Gastrocnemius medialis (tissue), 4 donors: Measurements from ENCODE around the gene CAMK1. TPM values are rescaled to one million over a fixed set of nuclear protein-coding genes. Genes with fewer than 3 reads are reported as not detected.

Experiments used
- ATAC-seq, 2 donors: fragments of 150-250 bp; one replicate each; pipeline ENCODE4 v1.9.1; 2016
- DNase-seq, 2 donors: peaks; one replicate each; pipeline ENCODE4 v3.0.0-alpha.2; 2019
- H3K27ac ChIP-seq, 4 donors: fragments of 200-600 bp; sonication (generic); 1 replicate in 1 of 4; 2 replicates in 3 of 4; pipeline ENCODE4 v1.5.1; 2016 to 2018; ENCODE audit warnings: mild to moderate bottlenecking in 2 of 4, moderate library complexity in 1 of 4
- H3K27me3 ChIP-seq, 3 donors: fragments of 200-600 bp; sonication (generic) in 2 of 3; 1 replicate in 1 of 3; 2 replicates in 2 of 3; pipeline versions ENCODE4 v1.5.1 to v1.6.0; 2016 to 2019; ENCODE audit warnings: mild to moderate bottlenecking in 1 of 3, moderate library complexity in 1 of 3
- H3K36me3 ChIP-seq, 2 donors: fragments of 200-600 bp; sonication (generic) in 1 of 2; one replicate each; pipeline ENCODE4 v1.5.1; 2017 to 2018
- H3K4me1 ChIP-seq, 2 donors: fragments of 200-600 bp; sonication (generic) in 1 of 2; one replicate each; pipeline ENCODE4 v1.5.1; 2016 to 2017; ENCODE audit warnings: mild to moderate bottlenecking in 2 of 2
- H3K4me3 ChIP-seq, 4 donors: fragments of 200-600 bp; sonication (generic) in 3 of 4; 1 replicate in 1 of 4; 2 replicates in 3 of 4; pipeline ENCODE4 v1.5.1; 2016 to 2019; ENCODE audit warnings: mild to moderate bottlenecking in 2 of 4
- H3K9me3 ChIP-seq, 3 donors: fragments of 200-600 bp; sonication (generic) in 2 of 3; 1 replicate in 1 of 3; 2 replicates in 2 of 3; pipeline ENCODE4 v1.5.1; 2016 to 2019
- POLR2A ChIP-seq, 2 donors: fragments of 450-650 bp; IDR thresholded peaks; one replicate each; pipeline ENCODE4 v1.6.1; 2017; ENCODE audit warnings: antibody characterized with exemption in 2 of 2, mild to moderate bottlenecking in 2 of 2, moderate library complexity in 2 of 2
- in situ Hi-C, 4 donors: fragments of 200-750 bp; cut with MboI; loops; one replicate each; pipeline versions ENCODE4 v1.15.0 to v1.8.0; 2017; ENCODE audit warnings: low sequenced_read_pairs in 4 of 4
- intact Hi-C: fragments of 100-400 bp; cut with DNase I; formaldehyde crosslinking; loops from one replicate; pipeline ENCODE4 v1.15.1; 2023; ENCODE audit warnings: low total_unique reads
- total RNA-seq, 4 donors: library from RNA; depleted of rRNA; stranded (reverse); fragments of >200 nt; gene quantifications; one replicate each; pipeline versions ENCODE4 v1.1.0 to v1.2.3, GENCODE V29; 2016
- TF ChIP-seq, protein P1 (sequence below), 5 experiments: fragments of 450-650 bp in 3 of 5; fragments of 200-600 bp in 2 of 5; sonication (generic) in 2 of 5; IDR thresholded peaks in 4 of 5; conservative IDR thresholded peaks in 1 of 5; 1 replicate in 4 of 5; 2 replicates in 1 of 5; pipeline ENCODE4 v1.5.1; 2016 to 2019; ENCODE audit warnings: antibody characterized with exemption in 5 of 5, mild to moderate bottlenecking in 3 of 5, moderate library complexity in 3 of 5

CAMK1 gene
- total RNA-seq, 4 donors from 2014 or later, result 2.1 to 11.6 (median 8.0) TPM

DNA sequence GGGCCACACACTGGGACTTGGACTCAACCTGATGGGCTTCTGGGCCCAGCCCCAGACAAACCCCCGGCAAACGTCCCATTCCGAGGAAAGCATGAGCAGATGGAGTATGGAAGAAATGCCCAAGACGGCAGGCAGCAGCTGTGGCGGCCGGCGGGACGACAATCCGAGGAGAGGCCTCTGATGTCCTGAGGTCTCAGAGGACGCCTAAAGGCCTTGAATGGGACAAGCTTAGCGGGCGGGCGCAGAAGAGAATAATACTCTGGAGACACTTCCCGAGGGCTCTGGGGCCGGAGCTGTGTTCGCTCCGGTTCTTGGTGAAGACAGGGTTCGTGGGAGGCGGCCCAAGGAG lies 20.5 kb downstream of the CAMK1 start:
- ATAC-seq (peak; percentile 37 to 39), DNase-seq (peak in 1 of 2 donors; percentile 28)
- peaks cover 2 to 55% of the 10 kb centered on the region in 2 donors for H3K36me3 ChIP-seq
- no peaks in the 10 kb centered on the region for H3K9me3 ChIP-seq
- peak overlapping the region; percentile 88 to 99 (median 97) for H3K27ac ChIP-seq
- intact Hi-C loops (loop anchor here (1.0 to 2.0 kb wide), 3 partner anchors 18 to 100 kb away; partner anchors contain the start of genes BRPF1, MTMR14 and TADA3), in situ Hi-C loops (no loop called here)
- peaks cover 19 to 23% of the 10 kb centered on the region in 2 donors for H3K4me1 ChIP-seq
- H3K4me3 ChIP-seq, result peak overlapping the region; percentile 77 to 95 (median 84)
- TF ChIP-seq POLR2A (IDR thresholded peaks at IDR 0.05), result no peak
- TF ChIP-seq, protein P1, sequence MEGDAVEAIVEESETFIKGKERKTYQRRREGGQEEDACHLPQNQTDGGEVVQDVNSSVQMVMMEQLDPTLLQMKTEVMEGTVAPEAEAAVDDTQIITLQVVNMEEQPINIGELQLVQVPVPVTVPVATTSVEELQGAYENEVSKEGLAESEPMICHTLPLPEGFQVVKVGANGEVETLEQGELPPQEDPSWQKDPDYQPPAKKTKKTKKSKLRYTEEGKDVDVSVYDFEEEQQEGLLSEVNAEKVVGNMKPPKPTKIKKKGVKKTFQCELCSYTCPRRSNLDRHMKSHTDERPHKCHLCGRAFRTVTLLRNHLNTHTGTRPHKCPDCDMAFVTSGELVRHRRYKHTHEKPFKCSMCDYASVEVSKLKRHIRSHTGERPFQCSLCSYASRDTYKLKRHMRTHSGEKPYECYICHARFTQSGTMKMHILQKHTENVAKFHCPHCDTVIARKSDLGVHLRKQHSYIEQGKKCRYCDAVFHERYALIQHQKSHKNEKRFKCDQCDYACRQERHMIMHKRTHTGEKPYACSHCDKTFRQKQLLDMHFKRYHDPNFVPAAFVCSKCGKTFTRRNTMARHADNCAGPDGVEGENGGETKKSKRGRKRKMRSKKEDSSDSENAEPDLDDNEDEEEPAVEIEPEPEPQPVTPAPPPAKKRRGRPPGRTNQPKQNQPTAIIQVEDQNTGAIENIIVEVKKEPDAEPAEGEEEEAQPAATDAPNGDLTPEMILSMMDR (IDR thresholded peaks at IDR 0.05 in 4 of 5, conservative IDR thresholded peaks at IDR 0.05 in 1 of 5), result no peak
- H3K27me3 ChIP-seq, result no peaks in the 10 kb centered on the region

DNA sequence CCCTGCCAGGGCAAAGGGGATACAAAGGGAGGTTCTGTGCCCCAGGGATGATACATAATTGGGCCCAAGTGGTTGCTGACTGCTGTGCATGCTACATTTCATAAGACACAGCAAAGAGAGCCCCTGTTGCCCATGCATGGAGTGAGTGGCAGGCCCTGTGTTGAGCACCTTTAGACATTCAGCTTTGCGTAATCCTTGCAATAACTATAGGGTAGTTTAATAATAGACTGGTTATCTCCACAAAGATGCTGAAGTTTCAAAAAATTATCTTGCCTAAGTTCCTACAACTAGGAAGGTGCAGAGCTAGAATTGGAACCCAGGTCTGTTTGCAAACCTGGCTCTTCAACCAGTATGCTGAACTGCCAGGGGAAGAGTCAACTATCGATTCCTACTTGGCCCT lies 21.7 kb downstream of the CAMK1 start:
- TF ChIP-seq POLR2A (IDR thresholded peaks at IDR 0.05), result no peak
- TF ChIP-seq, protein P1 (IDR thresholded peaks at IDR 0.05 in 4 of 5, conservative IDR thresholded peaks at IDR 0.05 in 1 of 5), result no peak
- ATAC-seq (no peak), DNase-seq (no peak)
- in situ Hi-C loops (no loop called here), intact Hi-C loops (loop anchor here (2.0 kb wide), 1 partner anchor 99 kb away; the partner anchor contains the start of gene MTMR14)
- peaks cover 19 to 23% of the 10 kb centered on the region in 2 donors for H3K4me1 ChIP-seq
- peak overlapping the region in 1 of 4 donors; percentile 98 for H3K27ac ChIP-seq
- no peaks in the 10 kb centered on the region for H3K9me3 ChIP-seq
- H3K4me3 ChIP-seq, result no peak overlapping the region
- H3K36me3 ChIP-seq, result peaks cover 2 to 66% of the 10 kb centered on the region in 2 donors
- H3K27me3 ChIP-seq, result no peaks in the 10 kb centered on the region

DNA sequence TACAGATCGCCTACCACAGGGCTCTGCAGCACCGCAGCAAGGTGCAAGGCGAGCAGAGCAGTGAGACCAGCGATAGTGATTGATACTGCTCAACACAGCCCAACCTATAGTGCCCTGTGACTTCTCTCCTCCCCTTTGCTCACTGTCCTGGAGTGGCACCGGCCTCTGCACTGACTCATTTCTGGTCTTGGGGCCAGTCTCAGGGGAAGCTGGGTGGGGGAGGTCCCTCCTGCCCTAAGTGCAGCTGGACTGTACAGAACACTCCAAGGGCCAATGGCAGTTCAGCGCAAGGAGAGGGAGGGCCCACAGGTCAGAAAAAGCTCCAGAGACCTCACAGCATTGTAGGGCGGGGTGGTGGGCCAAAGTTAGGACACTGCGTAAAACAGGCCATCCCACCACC lies 22.5 kb downstream of the CAMK1 start:
- DNase-seq, result no peak
- Histone ChIP-seq H3K27me3 (no peaks in the 10 kb centered on the region), H3K4me3 (no peak overlapping the region), H3K4me1 (peaks cover 19 to 23% of the 10 kb centered on the region in 2 donors), H3K9me3 (no peaks in the 10 kb centered on the region), H3K36me3 (peaks cover 2 to 74% of the 10 kb centered on the region in 2 donors), H3K27ac (no peak overlapping the region)
- no peak for ATAC-seq
- intact Hi-C loops, result no loop called here
- in situ Hi-C loops, result no loop called here
- TF ChIP-seq, protein P1 (IDR thresholded peaks at IDR 0.05 in 4 of 5, conservative IDR thresholded peaks at IDR 0.05 in 1 of 5), result no peak
- no peak for TF ChIP-seq POLR2A (IDR thresholded peaks at IDR 0.05)

DNA sequence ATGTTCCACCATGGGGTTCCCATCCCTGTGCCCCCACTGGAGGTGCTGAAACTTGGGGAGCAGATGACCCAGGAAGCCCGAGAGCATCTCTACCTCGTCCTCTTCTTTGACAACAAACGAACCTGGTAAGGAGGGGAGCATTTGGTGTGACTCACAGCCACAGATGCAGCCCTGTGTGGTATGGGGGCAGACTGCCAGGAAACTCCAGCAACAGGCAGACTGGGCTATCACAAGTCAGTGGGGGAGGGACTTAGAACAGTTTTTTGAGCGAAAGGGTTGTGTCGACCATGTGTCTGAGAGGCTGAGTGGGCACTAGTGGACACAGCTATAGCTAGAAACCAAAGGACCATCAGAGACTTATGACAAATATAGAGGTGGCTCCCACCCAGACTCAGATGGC lies 23.4 kb downstream of the CAMK1 start:
- intact Hi-C loops (no loop called here), in situ Hi-C loops (no loop called here)
- no peak for TF ChIP-seq POLR2A (IDR thresholded peaks at IDR 0.05)
- TF ChIP-seq, protein P1 (IDR thresholded peaks at IDR 0.05 in 4 of 5, conservative IDR thresholded peaks at IDR 0.05 in 1 of 5), result no peak
- H3K27me3 ChIP-seq, result no peaks in the 10 kb centered on the region
- DNase-seq (no peak), ATAC-seq (no peak)
- peaks cover 2 to 75% of the 10 kb centered on the region in 2 donors for H3K36me3 ChIP-seq
- H3K9me3 ChIP-seq, result no peaks in the 10 kb centered on the region
- no peak overlapping the region for H3K4me3 ChIP-seq
- H3K4me1 ChIP-seq, result peaks cover 19 to 20% of the 10 kb centered on the region in 2 donors
- no peak overlapping the region for H3K27ac ChIP-seq

DNA sequence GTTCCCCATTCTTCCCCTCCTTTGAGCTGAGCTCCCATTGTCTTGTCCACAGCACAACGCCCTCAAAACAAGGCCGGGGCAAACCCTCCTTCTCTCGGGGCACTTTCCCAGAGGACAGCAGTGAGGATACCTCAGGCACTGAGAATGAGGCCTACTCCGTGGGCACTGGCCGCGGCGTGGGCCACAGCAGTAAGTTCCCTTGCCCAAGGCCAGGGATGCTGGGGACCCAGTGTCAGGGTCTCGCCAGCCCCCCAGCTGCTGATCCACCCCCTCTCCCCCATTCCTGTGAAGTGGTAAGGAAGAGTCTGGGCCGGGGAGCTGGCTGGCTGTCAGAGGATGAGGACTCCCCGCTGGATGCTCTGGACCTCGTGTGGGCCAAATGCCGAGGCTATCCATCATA lies 24.2 kb downstream of the CAMK1 start:
- no peak for TF ChIP-seq POLR2A (IDR thresholded peaks at IDR 0.05)
- TF ChIP-seq, protein P1 (IDR thresholded peaks at IDR 0.05 in 4 of 5, conservative IDR thresholded peaks at IDR 0.05 in 1 of 5), result no peak
- no peak overlapping the region for H3K27ac ChIP-seq
- in situ Hi-C loops, result no loop called here
- no peak for DNase-seq
- no peak overlapping the region for H3K4me3 ChIP-seq
- intact Hi-C loops, result no loop called here
- H3K9me3 ChIP-seq, result no peaks in the 10 kb centered on the region
- peaks cover 2 to 79% of the 10 kb centered on the region in 2 donors for H3K36me3 ChIP-seq
- H3K4me1 ChIP-seq, result peaks cover 12 to 13% of the 10 kb centered on the region in 2 donors
- ATAC-seq, result no peak
- H3K27me3 ChIP-seq, result no peaks in the 10 kb centered on the region
